ENCODE results near the gene ECSCR. TPM values are rescaled to one million over a fixed set of nuclear protein-coding genes. Genes with fewer than 3 reads are reported as not detected.

ECSCR gene
- total and polyA plus RNA-seq, 4 donors: 10.3 to 63.2 (median 22.8) TPM

DNA sequence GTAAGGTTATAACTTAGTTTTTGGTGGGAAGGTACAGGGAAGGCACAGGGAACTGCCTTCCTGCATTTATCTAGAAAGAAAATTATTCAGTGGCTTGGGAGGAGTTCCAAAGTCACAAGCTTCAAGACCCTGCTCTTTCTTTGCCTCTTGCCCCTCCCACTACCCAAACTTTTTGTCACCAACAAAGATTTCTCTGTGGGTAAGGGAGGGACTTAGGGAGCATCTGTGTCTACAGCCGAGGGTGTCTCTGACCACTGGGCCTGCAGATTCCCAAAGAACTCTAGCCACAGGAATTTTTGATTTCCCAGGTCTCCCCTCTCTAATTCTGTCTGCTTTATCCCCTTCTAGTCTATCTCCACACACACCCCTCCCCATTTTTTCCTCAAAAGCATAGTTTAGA, 2.1 kb downstream of the ECSCR start:
- no CpG with 5 or more reads among the region's 1 CpG for WGBS (ENCODE audit: insufficient coverage)
- H3K4me3 ChIP-seq (ENCODE audit: low read depth, low read length): no peak overlapping the region
- H3K4me1 ChIP-seq (ENCODE audit: control insufficient read depth, insufficient read depth, low read length): no peaks in the 10 kb centered on the region
- no peaks in the 10 kb centered on the region for H3K27me3 ChIP-seq (ENCODE audit: control insufficient read depth, insufficient read depth, low read length)
- no peaks in the 10 kb centered on the region for H3K36me3 ChIP-seq (ENCODE audit: control insufficient read depth, insufficient read depth, low read length)
- no peaks in the 10 kb centered on the region for H3K9me3 ChIP-seq (ENCODE audit: control insufficient read depth, insufficient read depth, low read length)
- no peak for DNase-seq (ENCODE audit: low read depth in 4 of 6, low spot score in 6 of 6)
- no peak overlapping the region for H3K27ac ChIP-seq (ENCODE audit: low read depth, low read length)

DNA sequence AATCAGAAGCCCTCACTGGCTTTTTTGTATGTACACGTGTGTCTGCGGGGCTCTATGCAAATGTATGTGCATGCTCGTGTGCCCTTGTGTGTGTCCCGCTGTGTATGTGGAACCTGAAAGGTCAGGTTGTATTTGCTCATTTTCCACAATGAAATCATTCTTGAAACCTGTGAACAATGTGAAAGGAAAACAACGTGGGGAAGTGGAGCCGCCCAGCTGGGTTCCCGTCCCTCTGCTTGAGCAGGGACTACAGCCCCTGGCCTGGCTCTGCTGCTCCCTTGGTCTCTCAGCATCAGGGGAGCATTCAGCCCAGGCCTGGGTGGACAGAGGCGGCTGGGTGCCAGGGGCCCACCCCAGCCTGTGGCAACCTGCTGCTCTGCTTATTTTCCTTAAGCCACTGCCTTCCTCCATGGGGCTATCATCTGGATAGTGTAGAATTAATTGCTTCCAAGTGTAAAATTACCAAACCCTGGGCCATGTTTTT, 3.0 kb downstream of the ECSCR start:
- Histone ChIP-seq H3K27me3 (ENCODE audit: control insufficient read depth, insufficient read depth, low read length) (no peaks in the 10 kb centered on the region), H3K36me3 (ENCODE audit: control insufficient read depth, insufficient read depth, low read length) (no peaks in the 10 kb centered on the region), H3K27ac (ENCODE audit: low read depth, low read length) (peak overlapping the region; percentile 62), H3K4me3 (ENCODE audit: low read depth, low read length) (no peak overlapping the region), H3K4me1 (ENCODE audit: control insufficient read depth, insufficient read depth, low read length) (no peaks in the 10 kb centered on the region), H3K9me3 (ENCODE audit: control insufficient read depth, insufficient read depth, low read length) (no peaks in the 10 kb centered on the region)
- WGBS (ENCODE audit: insufficient coverage): 47% methylated on average over 6 of the region's 8 CpGs
- peak in 1 of 6 donors; percentile 34 for DNase-seq (ENCODE audit: low read depth in 4 of 6, low spot score in 6 of 6)

DNA sequence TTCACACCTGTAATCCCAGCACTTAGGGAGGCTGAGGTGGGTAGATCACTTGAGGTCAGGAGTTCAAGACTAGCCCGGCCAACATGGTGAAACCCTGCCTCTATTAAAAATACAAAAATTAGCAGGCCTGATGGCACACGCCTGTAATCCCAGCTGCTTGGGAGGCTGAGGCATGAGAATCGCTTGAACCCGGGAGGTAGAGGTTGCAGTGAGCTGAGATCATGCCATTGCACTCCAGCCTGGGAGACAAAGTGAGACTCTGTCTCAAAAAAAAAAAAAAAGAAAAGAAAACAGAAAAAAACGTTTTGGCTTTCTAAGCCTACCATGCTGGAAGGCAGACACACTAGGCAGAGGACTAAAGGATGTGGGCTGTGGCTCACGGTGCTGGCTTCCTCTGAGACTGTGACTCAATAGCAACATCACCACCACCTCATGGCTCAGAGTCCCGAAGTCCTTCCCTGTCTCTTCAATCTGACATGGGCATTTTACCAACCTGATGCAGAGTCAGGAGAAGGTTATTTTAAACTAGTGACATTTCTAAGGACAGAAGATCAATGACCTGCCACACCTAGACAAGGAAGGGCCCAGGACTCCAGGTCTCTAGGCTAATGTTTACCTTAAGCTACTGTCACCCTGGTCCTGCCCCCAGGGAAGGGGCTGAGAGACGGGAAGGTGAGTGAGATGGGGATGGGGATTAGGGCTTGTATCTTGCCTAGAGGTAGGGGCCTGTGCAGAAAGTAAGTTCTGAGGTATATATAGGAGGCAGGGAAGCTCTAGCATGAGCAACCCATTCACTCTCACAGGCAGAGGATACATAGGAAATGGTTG, 3.7 kb downstream of the ECSCR start:
- Histone ChIP-seq H3K36me3 (ENCODE audit: control insufficient read depth, insufficient read depth, low read length) (no peaks in the 10 kb centered on the region), H3K4me3 (ENCODE audit: low read depth, low read length) (no peak overlapping the region), H3K27me3 (ENCODE audit: control insufficient read depth, insufficient read depth, low read length) (no peaks in the 10 kb centered on the region), H3K9me3 (ENCODE audit: control insufficient read depth, insufficient read depth, low read length) (no peaks in the 10 kb centered on the region), H3K4me1 (ENCODE audit: control insufficient read depth, insufficient read depth, low read length) (no peaks in the 10 kb centered on the region), H3K27ac (ENCODE audit: low read depth, low read length) (peak overlapping the region; percentile 62)
- 92% methylated on average over 3 of the region's 8 CpGs for WGBS (ENCODE audit: insufficient coverage)
- DNase-seq (ENCODE audit: low read depth in 4 of 6, low spot score in 6 of 6): no peak

DNA sequence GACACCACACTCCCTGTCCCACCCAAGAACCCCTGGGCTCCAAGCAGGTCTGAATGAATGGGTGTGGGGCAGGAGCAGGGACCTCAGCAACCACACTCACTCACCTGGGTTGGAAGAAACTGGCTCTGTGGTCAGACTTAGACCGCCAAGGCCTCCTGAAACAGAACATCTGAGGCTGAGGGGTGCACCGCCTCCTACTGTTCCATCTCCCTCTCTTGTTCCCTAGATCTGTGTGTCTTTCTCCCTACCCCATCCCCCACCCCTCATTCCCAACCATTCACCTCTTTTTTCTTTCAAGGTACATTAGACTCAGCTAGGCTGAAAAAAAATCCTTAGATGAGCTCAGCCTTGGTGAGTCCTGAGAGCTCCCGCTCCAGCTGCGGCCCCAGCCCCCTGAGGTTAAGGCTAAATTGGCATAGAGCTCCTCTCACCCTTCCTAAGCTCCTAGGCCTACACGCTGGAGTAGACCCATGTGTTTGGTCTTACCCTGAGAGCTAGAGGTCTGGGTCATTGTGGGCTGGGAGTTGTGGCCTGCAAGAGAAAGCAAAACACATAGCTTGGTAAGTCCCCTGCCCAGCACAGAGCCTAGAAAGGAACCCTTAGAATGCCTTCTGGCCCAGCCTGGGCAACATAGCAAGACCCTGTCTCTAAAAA, 4.8 kb downstream of the ECSCR start:
- no peak for DNase-seq (ENCODE audit: low read depth in 4 of 6, low spot score in 6 of 6)
- Histone ChIP-seq H3K4me3 (ENCODE audit: low read depth, low read length) (no peak overlapping the region), H3K9me3 (ENCODE audit: control insufficient read depth, insufficient read depth, low read length) (no peaks in the 10 kb centered on the region), H3K27ac (ENCODE audit: low read depth, low read length) (no peak overlapping the region), H3K27me3 (ENCODE audit: control insufficient read depth, insufficient read depth, low read length) (no peaks in the 10 kb centered on the region), H3K4me1 (ENCODE audit: control insufficient read depth, insufficient read depth, low read length) (no peaks in the 10 kb centered on the region), H3K36me3 (ENCODE audit: control insufficient read depth, insufficient read depth, low read length) (no peaks in the 10 kb centered on the region)
- 94% methylated on average over 2 of the region's 5 CpGs for WGBS (ENCODE audit: insufficient coverage)

DNA sequence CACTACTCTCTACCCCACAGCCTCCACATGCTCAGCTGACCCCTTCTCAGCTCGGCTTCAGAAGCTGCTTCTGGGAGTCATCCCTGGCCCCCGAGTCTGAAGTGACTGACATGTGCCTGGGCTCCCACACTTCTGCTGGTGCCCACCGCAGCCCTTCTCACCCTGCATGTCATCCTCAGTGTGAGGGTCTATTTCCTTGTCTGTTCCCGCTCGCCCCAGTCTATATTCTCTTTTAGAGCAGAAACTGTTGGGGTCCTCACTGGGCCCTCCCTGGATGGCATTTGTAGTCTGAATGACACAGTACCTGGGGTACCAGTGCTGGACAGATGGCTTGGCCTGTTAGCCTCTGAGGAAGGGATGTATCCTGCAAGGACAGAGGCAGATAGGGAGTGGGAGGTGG, 5.3 kb downstream of the ECSCR start:
- Histone ChIP-seq H3K9me3 (ENCODE audit: control insufficient read depth, insufficient read depth, low read length) (no peaks in the 10 kb centered on the region), H3K36me3 (ENCODE audit: control insufficient read depth, insufficient read depth, low read length) (peaks cover 2% of the 10 kb centered on the region), H3K27ac (ENCODE audit: low read depth, low read length) (no peak overlapping the region), H3K27me3 (ENCODE audit: control insufficient read depth, insufficient read depth, low read length) (no peaks in the 10 kb centered on the region), H3K4me1 (ENCODE audit: control insufficient read depth, insufficient read depth, low read length) (no peaks in the 10 kb centered on the region), H3K4me3 (ENCODE audit: low read depth, low read length) (no peak overlapping the region)
- no peak for DNase-seq (ENCODE audit: low read depth in 4 of 6, low spot score in 6 of 6)
- 94% methylated on average over 5 of the region's 5 CpGs for whole genome bisulfite sequencing (ENCODE audit: insufficient coverage)

DNA sequence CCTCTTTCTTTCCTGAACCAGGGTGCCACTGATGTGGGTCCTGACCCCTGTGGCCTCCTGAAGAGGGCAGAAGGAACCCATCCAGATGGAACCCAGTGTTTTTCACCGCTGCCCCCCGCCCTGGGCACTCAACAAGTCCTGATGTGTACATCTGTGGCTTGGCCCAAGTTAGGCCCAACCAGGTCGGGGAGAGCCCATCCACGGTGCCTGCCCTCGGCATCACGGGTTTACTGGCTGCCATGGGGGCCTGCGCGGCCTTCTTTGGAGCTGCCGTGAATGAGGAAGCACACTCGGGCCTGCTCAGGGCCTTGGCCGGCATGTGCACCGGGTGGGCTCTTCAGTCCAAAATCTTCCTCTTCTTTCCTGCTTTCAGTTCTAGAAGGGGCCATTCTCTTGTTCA, 5.8 kb downstream of the ECSCR start:
- Histone ChIP-seq H3K36me3 (ENCODE audit: control insufficient read depth, insufficient read depth, low read length) (peaks cover 5% of the 10 kb centered on the region), H3K4me3 (ENCODE audit: low read depth, low read length) (no peak overlapping the region), H3K27me3 (ENCODE audit: control insufficient read depth, insufficient read depth, low read length) (no peaks in the 10 kb centered on the region), H3K4me1 (ENCODE audit: control insufficient read depth, insufficient read depth, low read length) (no peaks in the 10 kb centered on the region), H3K9me3 (ENCODE audit: control insufficient read depth, insufficient read depth, low read length) (no peaks in the 10 kb centered on the region), H3K27ac (ENCODE audit: low read depth, low read length) (no peak overlapping the region)
- 82% methylated on average over 12 of the region's 12 CpGs for WGBS (ENCODE audit: insufficient coverage)
- no peak for DNase-seq (ENCODE audit: low read depth in 4 of 6, low spot score in 6 of 6)

DNA sequence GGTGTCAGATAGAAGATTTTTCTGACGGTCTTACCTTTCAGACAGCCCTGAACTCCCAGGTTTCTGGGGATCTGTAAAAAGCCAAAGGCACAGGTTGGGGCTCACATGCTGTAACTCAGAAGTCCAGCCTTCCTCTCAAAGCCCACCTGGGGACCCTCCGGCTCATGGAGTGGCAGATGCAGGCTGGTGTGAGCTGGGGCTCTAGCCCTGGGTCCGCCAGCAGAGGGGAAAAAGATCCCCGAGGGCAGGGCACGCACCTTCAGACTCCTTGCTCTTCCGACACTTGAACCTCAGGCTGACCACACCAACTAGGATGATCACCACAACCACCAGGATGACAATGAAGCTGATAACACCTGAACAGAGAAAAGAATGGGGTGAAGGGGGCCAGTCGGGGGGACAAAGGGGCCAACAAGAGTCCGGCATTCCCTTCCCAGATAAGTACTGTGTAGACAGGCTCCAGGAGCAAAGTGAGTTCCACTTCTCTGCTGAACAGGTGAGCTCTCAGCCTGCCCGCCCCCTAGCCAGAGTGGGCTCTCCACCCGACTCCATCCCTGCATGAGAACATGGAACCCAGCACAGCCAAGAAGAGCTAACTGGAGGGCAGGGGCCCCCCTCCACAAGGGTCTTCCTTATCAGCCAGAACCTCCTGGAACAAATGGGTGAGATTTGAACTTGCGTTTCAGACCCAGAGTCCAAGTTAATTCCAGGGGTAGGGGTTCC, 7.8 kb downstream of the ECSCR start:
- peaks cover 5% of the 10 kb centered on the region for H3K36me3 ChIP-seq (ENCODE audit: control insufficient read depth, insufficient read depth, low read length)
- no peak overlapping the region for H3K4me3 ChIP-seq (ENCODE audit: low read depth, low read length)
- no peak overlapping the region for H3K27ac ChIP-seq (ENCODE audit: low read depth, low read length)
- no peak for DNase-seq (ENCODE audit: low read depth in 4 of 6, low spot score in 6 of 6)
- no peaks in the 10 kb centered on the region for H3K4me1 ChIP-seq (ENCODE audit: control insufficient read depth, insufficient read depth, low read length)
- WGBS (ENCODE audit: insufficient coverage): 76% methylated on average over 6 of the region's 11 CpGs
- H3K27me3 ChIP-seq (ENCODE audit: control insufficient read depth, insufficient read depth, low read length): no peaks in the 10 kb centered on the region
- no peaks in the 10 kb centered on the region for H3K9me3 ChIP-seq (ENCODE audit: control insufficient read depth, insufficient read depth, low read length)

DNA sequence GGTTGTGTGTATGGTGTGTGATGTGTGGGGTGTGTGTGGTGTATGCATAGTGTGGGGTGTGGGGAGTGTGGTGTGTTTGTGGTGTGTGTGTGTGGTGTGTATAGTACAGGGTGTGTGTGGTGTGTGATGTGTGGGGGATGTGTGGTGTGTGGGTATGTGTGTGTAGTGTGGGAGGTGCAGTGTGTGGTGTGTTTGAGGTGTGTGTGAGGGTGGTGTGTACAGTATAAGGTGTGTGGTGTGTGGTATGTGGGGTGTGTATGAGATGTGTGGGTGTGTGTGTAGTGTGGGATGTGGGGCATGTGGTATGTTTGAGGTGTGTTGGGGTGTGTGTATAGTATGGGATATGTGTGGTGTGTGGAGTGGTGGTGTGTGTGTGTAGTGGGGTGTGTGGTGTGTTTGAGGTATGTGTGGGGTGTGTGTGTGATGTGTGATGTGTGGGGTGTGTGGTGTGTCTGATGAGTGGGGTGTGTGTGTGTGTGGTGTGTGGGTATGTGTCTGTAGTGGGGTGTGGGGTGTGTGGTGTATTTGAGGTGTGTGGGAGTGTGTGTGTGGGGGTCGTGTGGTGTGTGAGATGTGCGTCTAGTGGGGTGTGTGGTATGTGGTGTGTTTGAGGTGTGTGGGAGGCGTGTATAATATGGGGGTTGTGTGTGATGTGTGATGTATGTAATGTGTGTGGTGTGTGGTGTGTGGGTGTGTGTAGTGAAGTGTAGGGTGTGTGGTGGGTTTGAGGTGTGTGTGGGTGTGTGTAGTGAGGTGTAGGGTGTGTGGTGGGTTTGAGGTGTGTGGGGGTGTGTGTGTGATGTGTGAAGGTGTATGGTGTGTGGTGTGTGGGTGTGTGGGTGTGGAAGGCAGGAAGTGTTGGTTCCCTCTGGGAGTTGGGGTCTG, 8.6 kb downstream of the ECSCR start:
- H3K4me3 ChIP-seq (ENCODE audit: low read depth, low read length): no peak overlapping the region
- H3K4me1 ChIP-seq (ENCODE audit: control insufficient read depth, insufficient read depth, low read length): no peaks in the 10 kb centered on the region
- DNase-seq (ENCODE audit: low read depth in 4 of 6, low spot score in 6 of 6): no peak
- peaks cover 5% of the 10 kb centered on the region for H3K36me3 ChIP-seq (ENCODE audit: control insufficient read depth, insufficient read depth, low read length)
- WGBS (ENCODE audit: insufficient coverage): 91% methylated on average over 3 of the region's 3 CpGs
- H3K27me3 ChIP-seq (ENCODE audit: control insufficient read depth, insufficient read depth, low read length): no peaks in the 10 kb centered on the region
- no peaks in the 10 kb centered on the region for H3K9me3 ChIP-seq (ENCODE audit: control insufficient read depth, insufficient read depth, low read length)
- H3K27ac ChIP-seq (ENCODE audit: low read depth, low read length): no peak overlapping the region

Measured in spinal cord (tissue), 10 donors.